H1 (cell line): ENCODE measurements around the gene STT3A. TPM values are rescaled to one million over a fixed set of nuclear protein-coding genes. Genes with fewer than 3 reads are reported as not detected.

ENCODE experiments used
- CTCF ChIA-PET: fragments of 300-600 bp; sonication (Branson Sonifier 250); formaldehyde crosslinking; loops from one replicate; lab custom pipeline; 2021; ENCODE audit not compliant: partially characterized antibody; lab: Charles Lee
- POLR2A ChIA-PET: fragments of 300-600 bp; sonication (Branson Sonifier 250); formaldehyde crosslinking; loops from one replicate; lab custom pipeline; 2021; ENCODE audit warnings: inconsistent platforms; ENCODE audit not compliant: partially characterized antibody; lab: Charles Lee
- DNase-seq, 2 experiments: peaks; one replicate each; pipeline versions ENCODE4 v3.0.0 to v3.0.0-alpha.2; 2010 to 2022; ENCODE audit warnings: low spot score in 2 of 2, low read depth in 1 of 2, mixed read lengths in 1 of 2
- FAIRE-seq: peaks from 2 replicates; lab custom pipeline; 2011; peaks lifted over from hg19 to GRCh38; lab: Jason Lieb, UNC
- H2AFZ ChIP-seq: 2 replicates; pipeline ENCODE4 v1.8.1; 2012; ENCODE audit warnings: low read length, inconsistent platforms
- H2AK5ac ChIP-seq: 2 replicates; pipeline ENCODE4 v1.6.1; 2013; ENCODE audit warnings: low read depth, low read length
- H2BK120ac ChIP-seq: replicated peaks from 2 replicates; pipeline ENCODE3; 2013; ENCODE audit warnings: low read depth, low read length, inconsistent platforms
- H2BK12ac ChIP-seq: 2 replicates; pipeline ENCODE4 v1.6.1; 2013; ENCODE audit warnings: low read depth, low read length
- H2BK15ac ChIP-seq: 2 replicates; pipeline ENCODE4 v1.6.1; 2013; ENCODE audit warnings: low read length
- H2BK20ac ChIP-seq: 2 replicates; pipeline ENCODE4 v1.6.1; 2013; ENCODE audit warnings: low read length
- H2BK5ac ChIP-seq: 2 replicates; pipeline ENCODE4 v1.6.1; 2013; ENCODE audit warnings: low read depth, low read length
- H3K14ac ChIP-seq: 2 replicates; pipeline ENCODE4 v1.6.1; 2013; ENCODE audit warnings: inconsistent platforms; ENCODE audit not compliant: insufficient read length
- H3K18ac ChIP-seq: 2 replicates; pipeline ENCODE4 v1.6.1; 2013; ENCODE audit warnings: low read length; ENCODE audit errors: extremely low read depth
- H3K23ac ChIP-seq: 2 replicates; pipeline ENCODE4 v1.6.1; 2013; ENCODE audit warnings: inconsistent platforms; ENCODE audit not compliant: insufficient read length
- H3K23me2 ChIP-seq: 2 replicates; pipeline ENCODE4 v1.6.1; 2013; ENCODE audit warnings: low read depth, low read length
- H3K27ac ChIP-seq: 2 replicates; pipeline ENCODE4 v1.6.1; 2011; ENCODE audit warnings: low read depth, low read length, inconsistent platforms
- H3K27me3 ChIP-seq, 4 experiments: replicated peaks in 1 of 4; 1 replicate in 1 of 4; 2 replicates in 3 of 4; pipeline versions ENCODE4 v1.6.1 to v1.8.1; 2011 to 2013; ENCODE audit warnings: low read length in 3 of 4, mild to moderate bottlenecking in 3 of 4, inconsistent platforms in 2 of 4, mixed read lengths in 2 of 4, moderate library complexity in 1 of 4; ENCODE audit not compliant: control insufficient read depth in 3 of 4, insufficient read depth in 3 of 4; ENCODE audit errors: extremely low read depth in 1 of 4
- H3K36me3 ChIP-seq, 4 experiments: 2 replicates each; pipeline versions ENCODE4 v1.6.1 to v1.8.1; 2011 to 2013; ENCODE audit warnings: mild to moderate bottlenecking in 4 of 4, low read length in 3 of 4, moderate library complexity in 2 of 4, control low read depth in 1 of 4, inconsistent platforms in 1 of 4; ENCODE audit not compliant: insufficient read depth in 4 of 4, control insufficient read depth in 2 of 4
- H3K4ac ChIP-seq: replicated peaks from 2 replicates; pipeline ENCODE3; 2013; ENCODE audit warnings: low read length, low read depth, mixed read lengths, inconsistent platforms; ENCODE audit not compliant: insufficient read length
- H3K4me1 ChIP-seq, 4 experiments: replicated peaks in 1 of 4; 1 replicate in 1 of 4; 2 replicates in 3 of 4; pipeline versions ENCODE4 v1.6.1 to v1.8.1; 2011 to 2013; ENCODE audit warnings: low read length in 3 of 4, inconsistent platforms in 2 of 4, mixed read lengths in 1 of 4; ENCODE audit not compliant: insufficient read depth in 4 of 4, control insufficient read depth in 3 of 4
- H3K4me2 ChIP-seq, 2 experiments: 2 replicates each; pipeline versions ENCODE4 v1.6.1 to v1.8.1; 2011 to 2013; ENCODE audit warnings: low read depth in 2 of 2, low read length in 2 of 2, control low read depth in 1 of 2, inconsistent platforms in 1 of 2, mild to moderate bottlenecking in 1 of 2; ENCODE audit not compliant: insufficient read depth in 1 of 2
- H3K4me3 ChIP-seq, 4 experiments: fragments of 200-600, 300-600 bp in 1 of 4; sonication (generic), shearing (Covaris generic), sonication (Bioruptor Twin) in 1 of 4; 2 replicates each; pipeline versions ENCODE4 v1.5.1 to v1.8.1; 2011 to 2016; ENCODE audit warnings: low read length in 4 of 4, low read depth in 3 of 4, control low read depth in 2 of 4, inconsistent platforms in 2 of 4, mild to moderate bottlenecking in 2 of 4, mixed read lengths in 1 of 4, moderate library complexity in 1 of 4; ENCODE audit not compliant: insufficient read depth in 2 of 4; ENCODE audit errors: extremely low read depth in 1 of 4
- H3K56ac ChIP-seq: replicated peaks from 2 replicates; pipeline ENCODE3; 2013; ENCODE audit warnings: low read depth, mild to moderate bottlenecking, mixed read lengths, low read length, inconsistent platforms; ENCODE audit not compliant: insufficient read length
- H3K79me1 ChIP-seq: 2 replicates; pipeline ENCODE4 v1.6.1; 2013; ENCODE audit warnings: low read depth, low read length, control low read depth
- H3K79me2 ChIP-seq, 2 experiments: 2 replicates each; pipeline versions ENCODE4 v1.6.1 to v1.8.1; 2012 to 2013; ENCODE audit warnings: low read length in 2 of 2, mild to moderate bottlenecking in 2 of 2, inconsistent platforms in 1 of 2; ENCODE audit not compliant: insufficient read depth in 2 of 2, control insufficient read depth in 1 of 2
- H3K9ac ChIP-seq, 4 experiments: replicated peaks in 1 of 4; 1 replicate in 1 of 4; 2 replicates in 3 of 4; pipeline versions ENCODE4 v1.6.1 to v1.8.1; 2011 to 2013; ENCODE audit warnings: low read depth in 3 of 4, low read length in 3 of 4, control low read depth in 2 of 4, mild to moderate bottlenecking in 2 of 4, moderate library complexity in 2 of 4, inconsistent platforms in 1 of 4; ENCODE audit errors: extremely low read depth in 1 of 4
- H3K9me3 ChIP-seq, 2 experiments: 2 replicates each; pipeline versions ENCODE4 v1.6.1 to v1.8.1; 2012 to 2013; ENCODE audit warnings: mild to moderate bottlenecking in 2 of 2, moderate library complexity in 2 of 2, control low read depth in 1 of 2, inconsistent platforms in 1 of 2, low read depth in 1 of 2, low read length in 1 of 2, mixed read lengths in 1 of 2; ENCODE audit not compliant: insufficient read depth in 2 of 2
- H4K20me1 ChIP-seq, 2 experiments: replicated peaks in 1 of 2; 2 replicates each; pipeline versions ENCODE3 to v1.8.1; 2011 to 2013; ENCODE audit warnings: inconsistent platforms in 2 of 2, low read length in 2 of 2, mild to moderate bottlenecking in 1 of 2; ENCODE audit not compliant: insufficient read depth in 2 of 2, control insufficient read depth in 1 of 2
- H4K5ac ChIP-seq: 2 replicates; pipeline ENCODE4 v1.6.1; 2013; ENCODE audit warnings: low read length, low read depth, mixed read lengths, inconsistent platforms; ENCODE audit not compliant: insufficient read length
- H4K8ac ChIP-seq: 2 replicates; pipeline ENCODE4 v1.8.0; 2013; ENCODE audit warnings: mild to moderate bottlenecking, moderate library complexity, low read length, inconsistent platforms; ENCODE audit not compliant: insufficient read depth; ENCODE audit errors: extremely low read depth
- H4K91ac ChIP-seq: replicated peaks from 2 replicates; pipeline ENCODE3; 2013; ENCODE audit warnings: low read length, mixed read lengths, inconsistent platforms; ENCODE audit not compliant: insufficient read length
- SP4 ChIP-seq: IDR thresholded peaks from 2 replicates; pipeline ENCODE4 v1.6.1; 2012; ENCODE audit warnings: low read length, inconsistent platforms
- SUZ12 ChIP-seq: fragments of 200-600 bp; sonication (generic); IDR thresholded peaks from 2 replicates; pipeline ENCODE4 v1.6.1; 2012; ENCODE audit warnings: mild to moderate bottlenecking, inconsistent platforms, low read length, moderate library complexity, mixed read lengths
- WGBS, 2 experiments: shearing (Covaris generic) in 1 of 2; methylation state at CpG; one replicate each; pipeline versions ENCODE4 v1.1.6 to v1.1.7; 2013 to 2015; ENCODE audit warnings: low lambda C conversion rate in 2 of 2, mixed read lengths in 2 of 2, inconsistent platforms in 1 of 2, low coverage in 1 of 2, missing lambda C conversion rate in 1 of 2; ENCODE audit not compliant: insufficient replicate concordance in 2 of 2, insufficient coverage in 1 of 2, insufficient read length in 1 of 2; ENCODE audit errors: extremely low coverage in 1 of 2, missing lambda C conversion rate in 1 of 2; 5-methylcytosine and 5-hydroxymethylcytosine counted together
- polyA plus RNA-seq, 7 experiments: library from polyadenylated mRNA; depleted of rRNA in 3 of 7; stranded (reverse) in 5 of 7; unstranded in 2 of 7; fragments of >200 nt in 5 of 7; fragments of 200-250 nt in 2 of 7; gene quantifications; 1 replicate in 5 of 7; 2 replicates in 1 of 7; 4 replicates in 1 of 7; pipeline versions ENCODE4 v1.2.1 to v1.2.3, GENCODE V29; 2011 to 2013; ENCODE audit warnings: missing spikeins in 2 of 7, mixed read lengths in 2 of 7
- total RNA-seq: library from RNA; stranded (reverse); fragmentation: NEBNext Ultra II Directional; extraction: Animal tissue kit (Norgen Biotek cat#: 25700); gene quantifications from 2 replicates; pipeline ENCODE4 v1.2.1, GENCODE V29; 2021

Gene STT3A
- total and polyA plus RNA-seq, 2 of the 8 experiments (the other 6 are each of a cell fraction or from before 2014, with no cell fraction given): 173 to 211 TPM

- H3K79me1 ChIP-seq: no peaks in the 10 kb centered on the region
- no peak overlapping the region for H2BK12ac ChIP-seq
- H3K4me2 ChIP-seq: no peak overlapping the region
- no peak overlapping the region for H2BK120ac ChIP-seq
- H3K27me3 ChIP-seq: no peaks in the 10 kb centered on the region
- POLR2A ChIA-PET: interaction anchor here (1.1 kb wide), 1 partner anchor 17 kb away, joined by 5 read pairs; no protein-coding TSS in a partner anchor
- no peak overlapping the region for H3K4me3 ChIP-seq
- H2BK20ac ChIP-seq: no peak overlapping the region
- DNase-seq: no peak
- H4K8ac ChIP-seq: no peak overlapping the region
- peaks cover 6 to 20% (median 12%) of the 10 kb centered on the region in 4 experiments for H3K36me3 ChIP-seq
- H2AK5ac ChIP-seq: no peak overlapping the region
- H4K91ac ChIP-seq: no peak overlapping the region
- no peak overlapping the region; a peak in 1 of 7 replicates for H3K9ac ChIP-seq
- no peaks in the 10 kb centered on the region for H3K9me3 ChIP-seq
- no peak overlapping the region for H4K5ac ChIP-seq
- H2BK5ac ChIP-seq: no peak overlapping the region
- CTCF ChIA-PET: interaction anchor here (1.1 kb wide), 1 partner anchor 158 kb away, joined by 3 read pairs; no protein-coding TSS in a partner anchor
- no peak overlapping the region for H3K14ac ChIP-seq
- no peak overlapping the region for H3K23ac ChIP-seq
- H4K20me1 ChIP-seq: no peaks in the 10 kb centered on the region
- H3K56ac ChIP-seq: no peak overlapping the region
- peaks cover 3% of the 10 kb centered on the region; the same call in 1 of the 2 replicates for H3K23me2 ChIP-seq
- no peak for TF ChIP-seq SP4
- TF ChIP-seq SUZ12: no peak
- no peak overlapping the region for H2BK15ac ChIP-seq
- H3K4ac ChIP-seq: no peak overlapping the region
- H2AFZ ChIP-seq: no peak overlapping the region
- H3K18ac ChIP-seq: no peak overlapping the region
- H3K27ac ChIP-seq: no peak overlapping the region
- FAIRE-seq: no peak
- H3K4me1 ChIP-seq: peaks cover 0 to 2% (median 0%) of the 10 kb centered on the region in 4 experiments; a peak in 1 of 7 replicates
- no peaks in the 10 kb centered on the region for H3K79me2 ChIP-seq
- WGBS, 2 experiments: 100% methylated on average over 1 of the region's 1 CpG; no CpG with 5 or more reads in 1 of the 2 experiments
Measured at GRCh38 chr11:125587480-125587879, 5.2 kb upstream of the STT3A start.
